GM19397 (cell line): Measurements from ENCODE around the gene DHDH.

ENCODE experiments used
- ATAC-seq: cut with Tn5 transposase; IDR thresholded peaks from one replicate; pipeline ENCODE4 v1.9.1; 2021; ENCODE audit warnings: mild to moderate bottlenecking, moderate library complexity; ENCODE audit not compliant: unreplicated experiment

Gene DHDH

GRCh38 chr19:48965806-48966540 lies 32.5 kb downstream of the DHDH start:
- peak; percentile 27 for ATAC-seq

GRCh38 chr19:48966541-48967345 lies 33.2 kb downstream of the DHDH start:
- no peak for ATAC-seq

- no peak for ATAC-seq
Observed at GRCh38 chr19:48967346-48968178, 34.1 kb downstream of the DHDH start.

GRCh38 chr19:48968179-48968661 lies 34.7 kb downstream of the DHDH start:
- ATAC-seq: no peak

- no peak for ATAC-seq
Observed at GRCh38 chr19:48968813-48969218, 35.3 kb downstream of the DHDH start.

GRCh38 chr19:48969276-48970138 lies 36.0 kb downstream of the DHDH start:
- no peak for ATAC-seq

GRCh38 chr19:48970139-48970766 lies 36.8 kb downstream of the DHDH start:
- ATAC-seq: no peak

GRCh38 chr19:48970923-48971395 lies 37.5 kb downstream of the DHDH start:
- ATAC-seq: no peak

GRCh38 chr19:48975947-48976847 lies 42.7 kb downstream of the DHDH start:
- ATAC-seq: no peak

- ATAC-seq: no peak
Observed at GRCh38 chr19:48977061-48977460, 43.6 kb downstream of the DHDH start.

- no peak for ATAC-seq
Observed at GRCh38 chr19:48982280-48982679, 48.8 kb downstream of the DHDH start.

GRCh38 chr19:48985711-48986110 lies 52.2 kb downstream of the DHDH start:
- ATAC-seq: no peak

- no peak for ATAC-seq
Observed at GRCh38 chr19:48986211-48986610, 52.7 kb downstream of the DHDH start.

- ATAC-seq: no peak
Observed at GRCh38 chr19:48987323-48987722, 53.8 kb downstream of the DHDH start.

GRCh38 chr19:48988286-48988685 lies 54.8 kb downstream of the DHDH start:
- no peak for ATAC-seq

- no peak for ATAC-seq
Observed at GRCh38 chr19:48988860-48989259, 55.4 kb downstream of the DHDH start.

GRCh38 chr19:48989701-48990291 lies 56.3 kb downstream of the DHDH start:
- ATAC-seq: no peak

- ATAC-seq: no peak
Observed at GRCh38 chr19:48990400-48990799, 56.9 kb downstream of the DHDH start.
